ENCODE results near the gene SAMD14.
A peak's percentile ranks its signal among the peaks of the same experiment; 100 is the strongest.

SAMD14 gene

GRCh38 chr17:50087912-50088405, 42.0 kb downstream of the SAMD14 start:
- H3K4me3 ChIP-seq (ENCODE audit: control insufficient read depth, low read depth, low read length) = no peak overlapping the region
- TF ChIP-seq CTCF (IDR thresholded peaks at IDR 0.05; ENCODE audit: control insufficient read depth, insufficient read depth, low read depth, low read length, missing control alignments) = no peak
- no peak for DNase-seq (ENCODE audit: low read depth)

- peak; percentile 96 for TF ChIP-seq CTCF (IDR thresholded peaks at IDR 0.05; ENCODE audit: control insufficient read depth, insufficient read depth, low read depth, low read length, missing control alignments)
- no peak overlapping the region for H3K4me3 ChIP-seq (ENCODE audit: control insufficient read depth, low read depth, low read length)
- no peak for DNase-seq (ENCODE audit: low read depth)
Measured at GRCh38 chr17:50087246-50087911, 42.6 kb downstream of the SAMD14 start.

DNA sequence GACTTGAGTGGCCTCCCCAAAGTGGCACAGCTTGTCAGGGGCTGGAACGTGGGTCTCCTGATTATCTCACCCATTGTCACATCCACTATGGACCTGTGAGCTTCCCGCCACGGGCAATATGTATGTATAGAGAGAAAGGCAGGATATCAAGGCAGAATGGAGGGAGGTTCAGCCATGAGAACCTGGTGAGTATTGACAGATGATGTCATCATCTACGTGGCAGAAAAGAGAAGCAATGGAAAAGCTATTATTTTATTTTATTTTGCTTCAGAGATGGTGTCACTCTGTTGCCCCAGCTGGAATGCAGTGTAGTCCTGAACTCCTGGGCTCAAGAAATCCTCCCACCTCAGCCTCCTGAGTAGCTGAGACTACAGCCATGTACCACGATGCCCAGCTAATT, 48.2 kb downstream of the SAMD14 start:
- DNase-seq (ENCODE audit: low read depth) = no peak
- no peak overlapping the region for H3K4me3 ChIP-seq (ENCODE audit: control insufficient read depth, low read depth, low read length)
- no peak for TF ChIP-seq CTCF (IDR thresholded peaks at IDR 0.05; ENCODE audit: control insufficient read depth, insufficient read depth, low read depth, low read length, missing control alignments)

GRCh38 chr17:50080827-50081226, 49.1 kb downstream of the SAMD14 start:
- H3K4me3 ChIP-seq (ENCODE audit: control insufficient read depth, low read depth, low read length) = no peak overlapping the region
- no peak for TF ChIP-seq CTCF (IDR thresholded peaks at IDR 0.05; ENCODE audit: control insufficient read depth, insufficient read depth, low read depth, low read length, missing control alignments)
- DNase-seq (ENCODE audit: low read depth) = no peak

- H3K4me3 ChIP-seq (ENCODE audit: control insufficient read depth, low read depth, low read length) = no peak overlapping the region
- no peak for DNase-seq (ENCODE audit: low read depth)
- no peak for TF ChIP-seq CTCF (IDR thresholded peaks at IDR 0.05; ENCODE audit: control insufficient read depth, insufficient read depth, low read depth, low read length, missing control alignments)
Measured at GRCh38 chr17:50080096-50080480, 49.9 kb downstream of the SAMD14 start.

- no peak for DNase-seq (ENCODE audit: low read depth)
- peak; percentile 74 for TF ChIP-seq CTCF (IDR thresholded peaks at IDR 0.05; ENCODE audit: control insufficient read depth, insufficient read depth, low read depth, low read length, missing control alignments)
- no peak overlapping the region for H3K4me3 ChIP-seq (ENCODE audit: control insufficient read depth, low read depth, low read length)
Measured at GRCh38 chr17:50079334-50080095, 50.4 kb downstream of the SAMD14 start.
